GM20431 (cell line): ENCODE data around the gene ANAPC13.

Experiments
- in situ Hi-C: fragments of 300-500 bp; cut with MseI, MboI; formaldehyde crosslinking; loops from one replicate; pipeline ENCODE4 v1.15.0; 2020; ENCODE audit warnings: low sequenced_read_pairs; ENCODE audit not compliant: unreplicated experiment

ANAPC13 gene

GRCh38 chr3:134483195-134483900, 2.4 kb downstream of the ANAPC13 start:
- in situ Hi-C loops, result no loop called here

GRCh38 chr3:134482622-134483021, 3.2 kb downstream of the ANAPC13 start:
- in situ Hi-C loops, result no loop called here

GRCh38 chr3:134481166-134481565, 4.6 kb downstream of the ANAPC13 start:
- in situ Hi-C loops, result no loop called here

GRCh38 chr3:134480546-134480945, 5.2 kb downstream of the ANAPC13 start:
- in situ Hi-C loops, result no loop called here

GRCh38 chr3:134477938-134478337, 7.8 kb downstream of the ANAPC13 start:
- in situ Hi-C loops, result no loop called here

- in situ Hi-C loops, result no loop called here
These were observed 8.8 kb downstream of the ANAPC13 start for GRCh38 chr3:134477002-134477401.

GRCh38 chr3:134476306-134476705, 9.5 kb downstream of the ANAPC13 start:
- in situ Hi-C loops, result no loop called here

GRCh38 chr3:134474956-134475355, 10.8 kb downstream of the ANAPC13 start:
- in situ Hi-C loops, result loop anchor here (5.0 to 25.0 kb wide), 2 partner anchors 168 to 263 kb away; no protein-coding TSS in a partner anchor

GRCh38 chr3:134473868-134474546, 11.8 kb downstream of the ANAPC13 start:
- in situ Hi-C loops, result loop anchor here (5.0 to 25.0 kb wide), 2 partner anchors 167 to 262 kb away; no protein-coding TSS in a partner anchor

GRCh38 chr3:134472831-134473230, 13.0 kb downstream of the ANAPC13 start:
- in situ Hi-C loops, result loop anchor here (5.0 to 25.0 kb wide), 2 partner anchors 166 to 261 kb away; no protein-coding TSS in a partner anchor

- in situ Hi-C loops, result loop anchor here (5.0 to 25.0 kb wide), 2 partner anchors 164 to 259 kb away; no protein-coding TSS in a partner anchor
These were observed 14.1 kb downstream of the ANAPC13 start for GRCh38 chr3:134471521-134472193.

- in situ Hi-C loops, result loop anchor here (25.0 kb wide), 1 partner anchor 256 kb away; no protein-coding TSS in a partner anchor
These were observed 17.3 kb downstream of the ANAPC13 start for GRCh38 chr3:134468519-134468918.

- in situ Hi-C loops, result loop anchor here (25.0 kb wide), 1 partner anchor 254 kb away; no protein-coding TSS in a partner anchor
These were observed 19.5 kb downstream of the ANAPC13 start for GRCh38 chr3:134466331-134466730.

- in situ Hi-C loops, result loop anchor here (25.0 kb wide), 1 partner anchor 253 kb away; no protein-coding TSS in a partner anchor
These were observed 21.0 kb downstream of the ANAPC13 start for GRCh38 chr3:134464689-134465365.

GRCh38 chr3:134464064-134464688, 21.6 kb downstream of the ANAPC13 start:
- in situ Hi-C loops, result loop anchor here (25.0 kb wide), 1 partner anchor 252 kb away; no protein-coding TSS in a partner anchor

- in situ Hi-C loops, result loop anchor here (25.0 kb wide), 1 partner anchor 251 kb away; no protein-coding TSS in a partner anchor
These were observed 22.1 kb downstream of the ANAPC13 start for GRCh38 chr3:134463676-134464063.

GRCh38 chr3:134462331-134462941, 23.3 kb downstream of the ANAPC13 start:
- in situ Hi-C loops, result loop anchor here (25.0 kb wide), 1 partner anchor 250 kb away; no protein-coding TSS in a partner anchor

- in situ Hi-C loops, result loop anchor here (25.0 kb wide), 1 partner anchor 249 kb away; no protein-coding TSS in a partner anchor
These were observed 24.8 kb downstream of the ANAPC13 start for GRCh38 chr3:134460965-134461364.

GRCh38 chr3:134459562-134459961, 26.2 kb downstream of the ANAPC13 start:
- in situ Hi-C loops, result loop anchor here (25.0 kb wide), 1 partner anchor 247 kb away; no protein-coding TSS in a partner anchor
